Renal pelvis (tissue), 12 donors: ENCODE data around the gene TBCC. TPM values are rescaled to one million over a fixed set of nuclear protein-coding genes. Genes with fewer than 3 reads are reported as not detected.
A peak's percentile ranks its signal among the peaks of the same experiment; 100 is the strongest.

Source experiments
- DNase-seq: peaks from one replicate; pipeline ENCODE4 v3.0.0-alpha.2; 2013
- long read RNA-seq, 16 experiments: transcript quantifications; one replicate each; lab custom pipeline, GENCODE V29; 2026
- polyA plus RNA-seq, 3 donors: library from polyadenylated mRNA; unstranded; fragments of 120-200 nt; gene quantifications; one replicate each; pipeline ENCODE4 v1.2.1, GENCODE V29; 2013; ENCODE audit not compliant: insufficient read length in 3 of 3

TBCC gene
- polyA plus RNA-seq: 10 to 100 TPM; 24.3 to 26.1 (median 24.6) TPM
- long read RNA-seq, donor 1, transcript TBCC-201 (1 exons, 1,616 nt): major isoform, 15 of 15 reads
- long read RNA-seq, donor 1, partial matches to known transcripts: 0 of 15 reads
- long read RNA-seq, donor 1, other reads (novel, unspliced or antisense): 0 of 15 reads
- long read RNA-seq, donor 2, transcript TBCC-201 (1 exons, 1,616 nt): major isoform, 25 of 25 reads
- long read RNA-seq, donor 2, partial matches to known transcripts: 0 of 25 reads
- long read RNA-seq, donor 2, other reads (novel, unspliced or antisense): 0 of 25 reads
- long read RNA-seq, donor 3, transcript TBCC-201 (1 exons, 1,616 nt): major isoform, 24 of 24 reads
- long read RNA-seq, donor 3, partial matches to known transcripts: 0 of 24 reads
- long read RNA-seq, donor 3, other reads (novel, unspliced or antisense): 0 of 24 reads
- long read RNA-seq, donor 4, transcript TBCC-201 (1 exons, 1,616 nt): major isoform, 29 of 29 reads
- long read RNA-seq, donor 4, partial matches to known transcripts: 0 of 29 reads
- long read RNA-seq, donor 4, other reads (novel, unspliced or antisense): 0 of 29 reads
- long read RNA-seq, donor 5, transcript TBCC-201 (1 exons, 1,616 nt): major isoform, 10 of 10 reads
- long read RNA-seq, donor 5, partial matches to known transcripts: 0 of 10 reads
- long read RNA-seq, donor 5, other reads (novel, unspliced or antisense): 0 of 10 reads
- long read RNA-seq, donor 6, transcript TBCC-201 (1 exons, 1,616 nt): major isoform, 16 of 16 reads
- long read RNA-seq, donor 6, partial matches to known transcripts: 0 of 16 reads
- long read RNA-seq, donor 6, other reads (novel, unspliced or antisense): 0 of 16 reads
- long read RNA-seq, donor 7, transcript TBCC-201 (1 exons, 1,616 nt): major isoform, 21 of 21 reads
- long read RNA-seq, donor 7, partial matches to known transcripts: 0 of 21 reads
- long read RNA-seq, donor 7, other reads (novel, unspliced or antisense): 0 of 21 reads
- long read RNA-seq, donor 8, transcript TBCC-201 (1 exons, 1,616 nt): major isoform, 12 of 12 reads
- long read RNA-seq, donor 8, partial matches to known transcripts: 0 of 12 reads
- long read RNA-seq, donor 8, other reads (novel, unspliced or antisense): 0 of 12 reads
- long read RNA-seq, donor 9, transcript TBCC-201 (1 exons, 1,616 nt): major isoform, 25 of 25 reads
- long read RNA-seq, donor 9, partial matches to known transcripts: 0 of 25 reads
- long read RNA-seq, donor 9, other reads (novel, unspliced or antisense): 0 of 25 reads
- long read RNA-seq, donor 10, transcript TBCC-201 (1 exons, 1,616 nt): major isoform, 16 of 16 reads
- long read RNA-seq, donor 10, partial matches to known transcripts: 0 of 16 reads
- long read RNA-seq, donor 10, other reads (novel, unspliced or antisense): 0 of 16 reads
- long read RNA-seq, donor 11, transcript TBCC-201 (1 exons, 1,616 nt): major isoform, 22 of 22 reads
- long read RNA-seq, donor 11, partial matches to known transcripts: 0 of 22 reads
- long read RNA-seq, donor 11, other reads (novel, unspliced or antisense): 0 of 22 reads
- long read RNA-seq, donor 12, transcript TBCC-201 (1 exons, 1,616 nt): major isoform, 30 of 30 reads
- long read RNA-seq, donor 12, partial matches to known transcripts: 0 of 30 reads
- long read RNA-seq, donor 12, other reads (novel, unspliced or antisense): 0 of 30 reads
- long read RNA-seq, donor 13, transcript TBCC-201 (1 exons, 1,616 nt): major isoform, 14 of 14 reads
- long read RNA-seq, donor 13, partial matches to known transcripts: 0 of 14 reads
- long read RNA-seq, donor 13, other reads (novel, unspliced or antisense): 0 of 14 reads
- long read RNA-seq, donor 14, transcript TBCC-201 (1 exons, 1,616 nt): major isoform, 42 of 42 reads
- long read RNA-seq, donor 14, partial matches to known transcripts: 0 of 42 reads
- long read RNA-seq, donor 14, other reads (novel, unspliced or antisense): 0 of 42 reads
- long read RNA-seq, donor 15, transcript TBCC-201 (1 exons, 1,616 nt): major isoform, 37 of 37 reads
- long read RNA-seq, donor 15, partial matches to known transcripts: 0 of 37 reads
- long read RNA-seq, donor 15, other reads (novel, unspliced or antisense): 0 of 37 reads
- long read RNA-seq, donor 16, transcript TBCC-201 (1 exons, 1,616 nt): major isoform, 30 of 30 reads
- long read RNA-seq, donor 16, partial matches to known transcripts: 0 of 30 reads
- long read RNA-seq, donor 16, other reads (novel, unspliced or antisense): 0 of 30 reads

- DNase-seq: peak; percentile 99
Measured at GRCh38 chr6:42745640-42746462, at the start of gene TBCC. Gene TBCC (minus strand): TSS chr6:42746103. CDS start chr6:42746073, 30 bp downstream.

GRCh38 chr6:42795651-42796050 lies 49.7 kb upstream of the TBCC start:
- no peak for DNase-seq

GRCh38 chr6:42791706-42792320 lies 45.9 kb upstream of the TBCC start:
- no peak for DNase-seq

- DNase-seq: no peak
Measured at GRCh38 chr6:42790549-42791181, 44.8 kb upstream of the TBCC start.

GRCh38 chr6:42788671-42789070 lies 42.8 kb upstream of the TBCC start:
- no peak for DNase-seq

GRCh38 chr6:42787063-42787472 lies 41.2 kb upstream of the TBCC start:
- DNase-seq: peak; percentile 81

GRCh38 chr6:42786525-42786985 lies 40.7 kb upstream of the TBCC start:
- no peak for DNase-seq

GRCh38 chr6:42784717-42785498 lies 39.0 kb upstream of the TBCC start:
- no peak for DNase-seq

- DNase-seq: no peak
Measured at GRCh38 chr6:42783876-42784642, 38.2 kb upstream of the TBCC start.

- DNase-seq: peak; percentile 72
Measured at GRCh38 chr6:42783177-42783875, 37.4 kb upstream of the TBCC start.

- peak; percentile 85 for DNase-seq
Measured at GRCh38 chr6:42782689-42783176, 36.8 kb upstream of the TBCC start.

GRCh38 chr6:42781796-42782688 lies 36.1 kb upstream of the TBCC start, which contains the start of gene BICRAL:
Gene BICRAL (plus strand): TSS chr6:42782052. CDS start chr6:42822023, 39,971 bp downstream.
- DNase-seq: peak; percentile 88

GRCh38 chr6:42781546-42781795 lies 35.6 kb upstream of the TBCC start:
- no peak for DNase-seq

- no peak for DNase-seq
Measured at GRCh38 chr6:42779521-42779920, 33.6 kb upstream of the TBCC start.
